GM13977 (cell line): ENCODE measurements around the gene IZUMO4.
A peak's percentile ranks its signal among the peaks of the same experiment; 100 is the strongest.

Experiments
- DNase-seq: peaks from one replicate; pipeline ENCODE4 v3.0.0; 2012; ENCODE audit warnings: low spot score
- in situ Hi-C: fragments of 300-500 bp; cut with MboI; formaldehyde crosslinking; loops from one replicate; pipeline ENCODE4 v1.12.0; 2022; ENCODE audit warnings: low sequenced_read_pairs, low pct_unique_long_range_greater_than_20kb, mixed read lengths, inconsistent platforms; ENCODE audit not compliant: unreplicated experiment
- TF ChIP-seq, protein P1 (sequence below): IDR thresholded peaks from 2 replicates; pipeline ENCODE4 v1.5.1; 2012; ENCODE audit warnings: mild to moderate bottlenecking, control low read depth; ENCODE audit not compliant: insufficient read depth; ENCODE audit errors: extremely low read depth, missing control alignments

Gene IZUMO4

DNA sequence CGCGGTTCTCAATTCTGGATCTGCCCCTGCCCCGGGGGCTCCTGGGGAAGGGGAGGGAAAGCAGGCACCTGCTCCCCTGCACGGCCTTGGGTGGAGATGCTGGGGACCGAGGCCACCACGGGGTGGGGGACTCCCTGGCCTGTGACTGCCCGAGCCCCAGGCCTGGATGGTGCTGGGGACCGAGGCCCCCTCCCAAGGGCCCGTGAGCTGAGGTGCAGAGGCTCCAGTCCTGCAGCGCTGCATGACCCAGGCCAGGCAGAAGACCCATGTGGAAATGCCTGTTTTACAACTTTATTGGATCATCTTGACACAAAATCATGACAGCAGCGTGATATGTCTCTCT lies 4.0 kb downstream of the IZUMO4 start:
- TF ChIP-seq, protein P1, sequence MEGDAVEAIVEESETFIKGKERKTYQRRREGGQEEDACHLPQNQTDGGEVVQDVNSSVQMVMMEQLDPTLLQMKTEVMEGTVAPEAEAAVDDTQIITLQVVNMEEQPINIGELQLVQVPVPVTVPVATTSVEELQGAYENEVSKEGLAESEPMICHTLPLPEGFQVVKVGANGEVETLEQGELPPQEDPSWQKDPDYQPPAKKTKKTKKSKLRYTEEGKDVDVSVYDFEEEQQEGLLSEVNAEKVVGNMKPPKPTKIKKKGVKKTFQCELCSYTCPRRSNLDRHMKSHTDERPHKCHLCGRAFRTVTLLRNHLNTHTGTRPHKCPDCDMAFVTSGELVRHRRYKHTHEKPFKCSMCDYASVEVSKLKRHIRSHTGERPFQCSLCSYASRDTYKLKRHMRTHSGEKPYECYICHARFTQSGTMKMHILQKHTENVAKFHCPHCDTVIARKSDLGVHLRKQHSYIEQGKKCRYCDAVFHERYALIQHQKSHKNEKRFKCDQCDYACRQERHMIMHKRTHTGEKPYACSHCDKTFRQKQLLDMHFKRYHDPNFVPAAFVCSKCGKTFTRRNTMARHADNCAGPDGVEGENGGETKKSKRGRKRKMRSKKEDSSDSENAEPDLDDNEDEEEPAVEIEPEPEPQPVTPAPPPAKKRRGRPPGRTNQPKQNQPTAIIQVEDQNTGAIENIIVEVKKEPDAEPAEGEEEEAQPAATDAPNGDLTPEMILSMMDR: no peak
- in situ Hi-C loops: no loop called here
- no peak for DNase-seq

DNA sequence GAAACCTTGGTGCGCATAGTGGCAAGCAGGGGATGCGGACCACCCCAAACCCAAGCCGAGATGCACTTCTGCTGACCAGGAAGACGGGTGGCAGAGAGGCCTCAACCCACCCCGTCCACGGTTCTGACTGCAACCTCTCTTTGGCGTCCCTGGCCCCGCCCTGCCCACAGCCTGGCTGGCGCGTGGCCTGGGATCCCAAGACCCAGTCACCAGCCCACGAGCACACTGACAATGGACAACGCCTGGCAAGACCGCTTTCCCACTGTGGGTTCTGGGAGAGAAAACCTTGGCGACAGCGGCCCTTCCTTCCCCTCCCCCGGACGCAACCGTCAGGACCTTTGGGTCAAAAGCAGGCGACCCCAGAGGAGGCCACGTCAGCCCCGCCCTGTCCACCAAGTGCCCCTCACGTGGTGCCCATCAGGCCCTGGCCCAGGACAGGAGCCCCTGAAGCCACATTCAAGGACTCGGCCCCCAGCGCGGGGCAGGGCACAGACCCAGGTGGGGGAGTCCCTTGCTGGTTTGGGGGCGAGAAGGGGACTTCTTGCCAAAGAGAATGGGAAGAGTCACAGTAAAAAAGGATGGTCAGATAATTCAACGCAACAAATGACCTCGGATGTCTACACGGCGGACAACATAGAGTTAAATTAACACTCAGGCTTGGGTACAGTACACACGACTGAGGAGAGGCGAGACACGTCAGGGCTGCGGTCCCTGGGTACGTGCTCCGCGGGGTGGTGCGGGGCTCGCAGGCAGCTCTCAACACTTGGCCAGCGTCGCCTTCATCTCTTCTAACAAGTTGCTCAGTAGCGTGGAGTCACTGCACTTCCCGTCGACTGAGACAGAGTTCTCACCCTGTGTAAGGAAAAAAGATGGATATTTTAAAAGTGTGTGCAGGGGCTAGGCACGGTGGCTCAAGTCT lies 5.0 kb downstream of the IZUMO4 start:
- no peak for DNase-seq
- in situ Hi-C loops: no loop called here
- TF ChIP-seq, protein P1: no peak

DNA sequence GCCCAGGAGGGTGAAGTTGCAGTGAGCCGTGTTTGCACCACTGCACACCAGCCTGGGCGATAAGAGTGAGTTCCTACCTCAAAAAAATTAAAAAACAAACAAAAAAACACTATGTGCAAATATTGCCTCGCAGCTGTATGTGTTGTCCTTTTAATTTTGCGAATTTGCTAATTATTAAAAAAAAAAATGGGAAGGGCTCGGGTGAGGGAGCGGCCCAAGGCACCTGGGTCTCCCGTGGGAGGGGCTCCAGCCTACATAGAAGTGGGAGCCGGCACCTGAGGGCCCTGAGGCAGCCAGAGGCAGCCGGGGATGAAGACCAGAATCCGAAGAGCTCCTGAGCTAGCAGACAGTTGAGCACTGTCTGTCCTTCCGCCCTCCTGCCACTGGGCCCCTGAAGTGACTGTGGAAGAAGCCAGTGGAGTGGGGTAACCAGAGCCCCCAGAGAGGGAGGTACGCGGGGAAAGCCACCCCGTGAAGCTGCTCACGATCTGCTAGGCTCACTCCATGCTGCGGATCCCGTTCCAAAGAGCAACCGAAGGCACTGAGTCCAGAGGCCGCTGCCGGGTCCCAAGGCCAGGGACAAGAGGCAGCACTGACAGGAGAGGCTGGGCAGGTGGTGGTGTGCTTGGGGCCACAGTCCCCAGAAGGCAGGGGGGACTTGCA lies 6.5 kb downstream of the IZUMO4 start:
- no peak for DNase-seq
- in situ Hi-C loops: no loop called here
- TF ChIP-seq, protein P1: no peak

DNA sequence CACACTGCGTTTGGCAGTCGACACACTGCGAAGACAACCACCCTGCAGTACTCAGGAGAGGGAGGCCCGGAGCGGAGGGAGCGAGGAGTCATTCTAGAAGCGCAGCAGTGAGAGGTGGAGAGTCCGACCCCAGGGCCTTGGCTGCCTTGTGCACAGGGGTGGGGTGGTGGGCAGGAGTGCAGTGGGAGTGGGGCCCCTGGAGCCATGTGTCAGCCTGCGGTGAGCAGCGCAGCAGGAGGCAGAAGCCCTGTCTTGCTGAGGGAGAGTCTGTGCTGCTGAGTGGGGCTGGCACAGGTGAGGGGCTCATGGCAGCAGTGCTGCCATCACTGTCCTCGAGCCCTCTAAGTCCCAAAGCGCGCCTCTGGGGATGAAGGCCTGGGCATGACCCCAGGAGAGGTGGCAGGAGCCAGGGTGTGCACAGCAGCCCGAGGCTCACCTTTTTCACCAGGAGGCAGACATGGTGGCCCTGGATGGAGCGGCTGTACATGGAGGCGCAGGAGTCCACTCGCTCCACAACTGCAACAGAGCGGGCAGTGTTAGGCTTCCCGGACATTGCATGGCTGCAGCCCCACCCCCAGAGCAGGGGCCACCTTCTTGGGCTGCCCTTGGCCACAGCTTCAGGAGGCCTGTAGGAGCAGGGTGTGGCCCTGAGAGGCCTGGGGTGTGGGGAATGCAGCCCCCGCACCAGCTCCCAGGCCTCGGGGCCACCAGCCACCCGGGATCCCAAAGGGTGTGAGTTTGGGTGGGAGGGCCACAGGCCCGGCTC lies 11.7 kb downstream of the IZUMO4 start:
- in situ Hi-C loops: no loop called here
- TF ChIP-seq, protein P1: no peak
- DNase-seq: no peak

DNA sequence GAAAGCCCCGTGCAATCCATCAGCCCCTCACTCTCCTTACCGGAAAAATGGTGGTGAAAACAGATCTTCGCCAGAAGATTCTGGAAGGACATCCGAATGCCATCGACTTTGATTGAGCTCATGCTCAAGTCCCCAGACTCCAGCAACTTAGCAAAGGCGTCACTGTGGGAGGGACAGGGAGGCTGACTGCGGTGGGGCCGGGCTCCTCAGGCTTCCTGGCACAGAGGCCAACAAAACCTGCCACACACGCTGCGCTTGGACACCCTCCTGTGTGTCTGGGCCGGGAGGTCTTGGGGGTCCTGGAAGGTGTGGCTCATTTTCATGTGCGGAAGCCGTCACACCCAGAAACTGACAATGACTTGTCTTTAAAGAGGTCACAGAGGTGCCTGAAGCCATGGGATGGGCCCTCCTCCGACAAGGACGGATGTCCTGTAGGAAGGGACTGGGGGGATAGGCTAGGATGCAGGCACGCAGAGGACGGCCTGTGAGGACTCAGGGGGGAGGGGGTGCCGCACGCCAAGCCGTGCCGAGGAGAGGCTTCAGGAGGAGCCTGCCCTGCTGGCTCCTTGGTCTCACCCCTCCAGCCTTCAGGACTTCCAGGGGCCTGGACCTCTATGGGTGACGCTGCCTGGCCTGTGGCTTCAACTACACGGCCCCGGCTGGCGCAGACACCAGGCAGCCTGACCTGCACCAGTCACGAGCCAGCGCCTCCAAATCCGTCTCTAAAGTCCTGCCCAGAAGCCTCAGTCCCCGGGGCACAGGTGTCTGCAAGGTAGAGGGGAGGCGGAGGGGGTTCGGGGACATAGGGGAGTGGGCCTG lies 12.5 kb downstream of the IZUMO4 start:
- DNase-seq: no peak
- TF ChIP-seq, protein P1: no peak
- in situ Hi-C loops: no loop called here

DNA sequence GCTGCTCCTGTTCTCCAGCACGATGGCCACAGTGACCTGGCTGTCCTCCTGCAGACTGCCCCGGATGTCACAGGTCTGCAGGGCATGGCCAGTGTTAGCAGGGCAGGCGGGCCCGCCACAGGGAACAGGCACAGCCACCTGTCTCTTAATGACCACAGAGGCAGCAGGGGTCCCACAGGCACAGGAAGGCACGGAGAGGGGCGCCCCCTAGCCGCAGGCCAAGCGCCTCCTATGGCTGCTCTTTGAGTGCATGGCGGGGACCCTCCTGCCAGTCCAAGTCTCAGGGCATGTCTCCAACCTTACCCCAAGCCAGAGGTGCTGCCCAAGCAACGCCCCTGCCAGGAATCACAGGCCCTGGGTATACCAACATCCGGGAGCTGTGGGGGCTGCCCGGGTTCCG lies 14.1 kb downstream of the IZUMO4 start:
- no peak for DNase-seq
- in situ Hi-C loops: no loop called here
- TF ChIP-seq, protein P1: peak; percentile 25
